ENCODE measurements around the gene PLD3.

Gene PLD3

GRCh38 chr19:40413291-40413845 lies 64.9 kb downstream of the PLD3 start, which contains the start of gene PRX:
PRX (minus strand) TSS chr19:40413378; CDS start chr19:40407932, 5,446 bp downstream.
- no peak for DNase-seq (ENCODE audit: low spot score)

GRCh38 chr19:40414542-40415535 lies 66.3 kb downstream of the PLD3 start:
- DNase-seq (ENCODE audit: low spot score), result no peak

GRCh38 chr19:40415768-40416167 lies 67.3 kb downstream of the PLD3 start:
- DNase-seq (ENCODE audit: low spot score), result no peak

GRCh38 chr19:40416918-40417642 lies 68.6 kb downstream of the PLD3 start:
- DNase-seq (ENCODE audit: low spot score), result no peak

- no peak for DNase-seq (ENCODE audit: low spot score)
Observed at GRCh38 chr19:40417643-40417981, 69.1 kb downstream of the PLD3 start.

- DNase-seq (ENCODE audit: low spot score), result no peak
Observed at GRCh38 chr19:40418040-40418439, 69.5 kb downstream of the PLD3 start.

- no peak for DNase-seq (ENCODE audit: low spot score)
Observed at GRCh38 chr19:40419066-40419612, 70.6 kb downstream of the PLD3 start.

GRCh38 chr19:40419780-40420179 lies 71.3 kb downstream of the PLD3 start:
- no peak for DNase-seq (ENCODE audit: low spot score)

- no peak for DNase-seq (ENCODE audit: low spot score)
Observed at GRCh38 chr19:40420451-40420765, 71.9 kb downstream of the PLD3 start.

- DNase-seq (ENCODE audit: low spot score), result peak; percentile 91
Observed at GRCh38 chr19:40420766-40421765, 72.6 kb downstream of the PLD3 start.

GRCh38 chr19:40421993-40422747 lies 73.7 kb downstream of the PLD3 start:
- DNase-seq (ENCODE audit: low spot score), result no peak

- no peak for DNase-seq (ENCODE audit: low spot score)
Observed at GRCh38 chr19:40422748-40423566, 74.5 kb downstream of the PLD3 start.

- no peak for DNase-seq (ENCODE audit: low spot score)
Observed at GRCh38 chr19:40423938-40424337, 75.4 kb downstream of the PLD3 start.

- peak; percentile 35 for DNase-seq (ENCODE audit: low spot score)
Observed at GRCh38 chr19:40424637-40425449, 76.3 kb downstream of the PLD3 start.

GRCh38 chr19:40425450-40426287 lies 77.2 kb downstream of the PLD3 start, which contains the start of gene SERTAD1:
SERTAD1 (minus strand) TSS chr19:40425992; CDS start chr19:40423546, 2,446 bp downstream.
- peak; percentile 100 for DNase-seq (ENCODE audit: low spot score)
